Rectal smooth muscle tissue (tissue), 1 donor: Measurements from ENCODE around the gene SLCO2B1.

ENCODE experiments used
- H3K27ac ChIP-seq: one replicate; pipeline ENCODE4 v1.7.0; 2013; ENCODE audit warnings: low read depth, low read length, inconsistent platforms
- H3K27me3 ChIP-seq: one replicate; pipeline ENCODE4 v1.7.0; 2013; ENCODE audit warnings: low read length; ENCODE audit not compliant: control insufficient read depth, insufficient read depth
- H3K36me3 ChIP-seq: one replicate; pipeline ENCODE4 v1.7.0; 2013; ENCODE audit warnings: low read length; ENCODE audit not compliant: control insufficient read depth, insufficient read depth
- H3K4me1 ChIP-seq: one replicate; pipeline ENCODE4 v1.7.0; 2013; ENCODE audit warnings: low read length; ENCODE audit not compliant: control insufficient read depth, insufficient read depth
- H3K4me3 ChIP-seq: one replicate; pipeline ENCODE4 v1.7.0; 2013; ENCODE audit warnings: low read length
- H3K9ac ChIP-seq: one replicate; pipeline ENCODE4 v1.7.0; 2013; ENCODE audit warnings: low read length

Gene SLCO2B1

GRCh38 chr11:75244052-75244814, 93.3 kb downstream of the SLCO2B1 start:
- H3K9ac ChIP-seq = no peak overlapping the region
- no peaks in the 10 kb centered on the region for H3K36me3 ChIP-seq
- H3K27me3 ChIP-seq = peaks cover 9% of the 10 kb centered on the region

GRCh38 chr11:75245356-75246005, 94.6 kb downstream of the SLCO2B1 start:
- Histone ChIP-seq H3K4me3 (no peak overlapping the region), H3K27me3 (peaks cover 9% of the 10 kb centered on the region), H3K9ac (no peak overlapping the region), H3K36me3 (no peaks in the 10 kb centered on the region), H3K4me1 (peaks cover 7% of the 10 kb centered on the region), H3K27ac (no peak overlapping the region)

More at GRCh38 chr11:75244052-75244814, 93.3 kb downstream of the SLCO2B1 start:
- Histone ChIP-seq H3K4me3 (no peak overlapping the region), H3K4me1 (peaks cover 7% of the 10 kb centered on the region), H3K27ac (no peak overlapping the region)

GRCh38 chr11:75246006-75246670, 95.2 kb downstream of the SLCO2B1 start:
- H3K27ac ChIP-seq = no peak overlapping the region
- H3K9ac ChIP-seq = no peak overlapping the region
- H3K27me3 ChIP-seq = peaks cover 9% of the 10 kb centered on the region
- H3K36me3 ChIP-seq = no peaks in the 10 kb centered on the region
- H3K4me3 ChIP-seq = no peak overlapping the region
- H3K4me1 ChIP-seq = peaks cover 7% of the 10 kb centered on the region

- Histone ChIP-seq H3K4me1 (peaks cover 7% of the 10 kb centered on the region), H3K27me3 (peaks cover 9% of the 10 kb centered on the region), H3K27ac (no peak overlapping the region), H3K9ac (no peak overlapping the region), H3K36me3 (no peaks in the 10 kb centered on the region), H3K4me3 (no peak overlapping the region)
These were observed 95.9 kb downstream of the SLCO2B1 start for GRCh38 chr11:75246671-75247350.

- no peaks in the 10 kb centered on the region for H3K36me3 ChIP-seq
- peaks cover 7% of the 10 kb centered on the region for H3K4me1 ChIP-seq
- H3K27ac ChIP-seq = no peak overlapping the region
- no peak overlapping the region for H3K4me3 ChIP-seq
- no peak overlapping the region for H3K9ac ChIP-seq
- H3K27me3 ChIP-seq = no peaks in the 10 kb centered on the region
These were observed 98.0 kb downstream of the SLCO2B1 start for GRCh38 chr11:75248924-75249256.

GRCh38 chr11:75249704-75250103, 98.8 kb downstream of the SLCO2B1 start:
- peaks cover 7% of the 10 kb centered on the region for H3K4me1 ChIP-seq
- no peaks in the 10 kb centered on the region for H3K27me3 ChIP-seq
- no peak overlapping the region for H3K4me3 ChIP-seq
- H3K27ac ChIP-seq = no peak overlapping the region
- no peaks in the 10 kb centered on the region for H3K36me3 ChIP-seq
- no peak overlapping the region for H3K9ac ChIP-seq

GRCh38 chr11:75254326-75254725, 103.4 kb downstream of the SLCO2B1 start:
- Histone ChIP-seq H3K27me3 (no peaks in the 10 kb centered on the region), H3K4me3 (no peak overlapping the region), H3K9ac (no peak overlapping the region), H3K36me3 (no peaks in the 10 kb centered on the region), H3K4me1 (no peaks in the 10 kb centered on the region), H3K27ac (no peak overlapping the region)
